ENCODE data around the gene CLCA1. TPM values are rescaled to one million over a fixed set of nuclear protein-coding genes. Genes with fewer than 3 reads are reported as not detected.

CLCA1 gene
- total RNA-seq, 1 experiment from 2014 or later, result not detected

- no peak overlapping the region for H3K27ac ChIP-seq (ENCODE audit: insufficient read length, low read depth, low read length)
- no peak overlapping the region for H2AFZ ChIP-seq (ENCODE audit: low read length)
- no peak for DNase-seq
- H3K56ac ChIP-seq (ENCODE audit: insufficient read length, low read depth, low read length), result no peak overlapping the region
- no peak overlapping the region for H4K91ac ChIP-seq (ENCODE audit: insufficient read length, low read depth, low read length)
- H3K4me3 Mint-ChIP-seq, result no peak overlapping the region
- H4K5ac ChIP-seq (ENCODE audit: insufficient read length, low read depth, low read length), result no peak overlapping the region
- H2BK15ac ChIP-seq (ENCODE audit: low read depth, low read length), result no peak overlapping the region
- H2AK5ac ChIP-seq (ENCODE audit: insufficient read length, low read length), result no peak overlapping the region
- no peak overlapping the region for H3K23ac ChIP-seq (ENCODE audit: insufficient read length, low read depth, low read length)
- no peak for TF ChIP-seq CTCF (conservative IDR thresholded peaks at IDR 0.05)
- H4K8ac ChIP-seq (replicated peaks; ENCODE audit: insufficient read length, low read depth, low read length), result no peak overlapping the region
- H3K14ac ChIP-seq (ENCODE audit: insufficient read depth, low read length), result no peak overlapping the region
- no peak overlapping the region for H3K18ac ChIP-seq (ENCODE audit: insufficient read length, low read depth, low read length)
- H4K20me1 ChIP-seq (ENCODE audit: control insufficient read depth, insufficient read depth, insufficient read length), result no peaks in the 10 kb centered on the region
- H3K9ac ChIP-seq (ENCODE audit: extremely low read depth, insufficient read length, low read length), result no peak overlapping the region
- H3K27ac Mint-ChIP-seq, result no peak overlapping the region; a peak in 2 of 7 replicates
- H2BK12ac ChIP-seq (ENCODE audit: insufficient read length, low read depth, low read length), result no peak overlapping the region
- WGBS (ENCODE audit: extremely low coverage, insufficient read length, low lambda C conversion rate), result no CpG with 5 or more reads among the region's 4 CpGs
- no peak overlapping the region for H2BK5ac ChIP-seq (ENCODE audit: insufficient read length, low read length)
- no peak overlapping the region for H3T11ph ChIP-seq (ENCODE audit: low read length)
- H3K9me3 ChIP-seq (ENCODE audit: control insufficient read depth, low read depth, low read length), result no peaks in the 10 kb centered on the region
- no peak overlapping the region for H3K4ac ChIP-seq (ENCODE audit: low read depth, low read length)
- H3K79me2 ChIP-seq (ENCODE audit: insufficient read depth, low read length), result no peaks in the 10 kb centered on the region
- peaks cover 5 to 9% of the 10 kb centered on the region in 2 experiments for H3K4me1 Mint-ChIP-seq
- H3K27me3 ChIP-seq (ENCODE audit: insufficient read depth, low read length), result no peaks in the 10 kb centered on the region
- H3K23me2 ChIP-seq (ENCODE audit: insufficient read length, low read depth, low read length, poor library complexity, severe bottlenecking), result peaks cover 2% of the 10 kb centered on the region
- no peaks in the 10 kb centered on the region for H3K79me1 ChIP-seq (ENCODE audit: insufficient read depth, low read depth, low read length, poor library complexity, severe bottlenecking)
- H2BK120ac ChIP-seq (ENCODE audit: low read depth, low read length, poor library complexity, severe bottlenecking), result no peak overlapping the region
- no peaks in the 10 kb centered on the region for H3K36me3 Mint-ChIP-seq (ENCODE audit: insufficient read depth in 1 of 3, low read depth in 3 of 3)
- H3K9me3 Mint-ChIP-seq, result no peaks in the 10 kb centered on the region; a peak in 1 of 5 replicates
- no peaks in the 10 kb centered on the region for H3K4me1 ChIP-seq (ENCODE audit: insufficient read depth, low read length)
- H3K4me2 ChIP-seq (ENCODE audit: insufficient read depth, insufficient read length, low read length), result no peak overlapping the region
- H3K27me3 Mint-ChIP-seq (ENCODE audit: low read depth), result no peaks in the 10 kb centered on the region
- H2BK20ac ChIP-seq (ENCODE audit: low read depth, low read length, poor library complexity, severe bottlenecking), result no peak overlapping the region
Observed at GRCh38 chr1:86487811-86488141, 19.0 kb downstream of the CLCA1 start.

All from H9 (cell line).